B cell (primary cell): ENCODE results near the gene ISCA1.

ENCODE experiments used
- EZH2 ChIP-seq: IDR thresholded peaks from 2 replicates; pipeline ENCODE4 v1.6.1; 2012; ENCODE audit warnings: borderline replicate concordance, low read depth, mild to moderate bottlenecking, moderate library complexity, low read length; ENCODE audit not compliant: insufficient read depth, poor library complexity, severe bottlenecking
- TF ChIP-seq, protein P1 (sequence below): fragments of 200-600 bp; IDR thresholded peaks from one replicate; pipeline ENCODE4 v1.8.0; 2022; ENCODE audit warnings: antibody characterized with exemption, mild to moderate bottlenecking

DNA sequence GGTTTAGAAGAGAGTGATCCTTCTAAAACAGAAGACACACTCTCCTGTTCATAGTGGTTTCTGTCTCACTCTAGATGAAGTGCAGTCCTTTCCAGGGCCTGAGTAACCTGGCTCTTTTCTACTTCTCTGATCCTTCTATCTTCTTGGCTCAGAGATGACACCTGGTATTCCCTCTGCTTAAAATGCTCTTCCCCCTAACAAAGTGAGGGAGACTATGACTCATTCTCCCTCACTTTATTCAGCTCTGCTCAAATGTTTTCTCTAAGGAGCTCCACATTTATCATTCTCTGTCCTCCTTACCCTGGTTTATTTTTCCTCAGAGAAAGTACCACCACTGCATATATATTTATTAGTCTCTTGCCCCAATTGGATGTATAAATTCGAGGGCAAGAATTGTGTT is 47.3 kb upstream of the ISCA1 start:
- TF ChIP-seq, protein P1, sequence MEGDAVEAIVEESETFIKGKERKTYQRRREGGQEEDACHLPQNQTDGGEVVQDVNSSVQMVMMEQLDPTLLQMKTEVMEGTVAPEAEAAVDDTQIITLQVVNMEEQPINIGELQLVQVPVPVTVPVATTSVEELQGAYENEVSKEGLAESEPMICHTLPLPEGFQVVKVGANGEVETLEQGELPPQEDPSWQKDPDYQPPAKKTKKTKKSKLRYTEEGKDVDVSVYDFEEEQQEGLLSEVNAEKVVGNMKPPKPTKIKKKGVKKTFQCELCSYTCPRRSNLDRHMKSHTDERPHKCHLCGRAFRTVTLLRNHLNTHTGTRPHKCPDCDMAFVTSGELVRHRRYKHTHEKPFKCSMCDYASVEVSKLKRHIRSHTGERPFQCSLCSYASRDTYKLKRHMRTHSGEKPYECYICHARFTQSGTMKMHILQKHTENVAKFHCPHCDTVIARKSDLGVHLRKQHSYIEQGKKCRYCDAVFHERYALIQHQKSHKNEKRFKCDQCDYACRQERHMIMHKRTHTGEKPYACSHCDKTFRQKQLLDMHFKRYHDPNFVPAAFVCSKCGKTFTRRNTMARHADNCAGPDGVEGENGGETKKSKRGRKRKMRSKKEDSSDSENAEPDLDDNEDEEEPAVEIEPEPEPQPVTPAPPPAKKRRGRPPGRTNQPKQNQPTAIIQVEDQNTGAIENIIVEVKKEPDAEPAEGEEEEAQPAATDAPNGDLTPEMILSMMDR, result no peak
- no peak for TF ChIP-seq EZH2
